Hematopoietic multipotent progenitor cell treated with erythropoietin and hydrocortisone succinate and interleukin-3 and kit ligand, for 4 days (in vitro differentiated cells): Measurements from ENCODE around the gene SINHCAF.

ENCODE experiments used
- DNase-seq: peaks from one replicate; pipeline ENCODE4 v3.0.0-alpha.2; 2015

Gene SINHCAF

DNA sequence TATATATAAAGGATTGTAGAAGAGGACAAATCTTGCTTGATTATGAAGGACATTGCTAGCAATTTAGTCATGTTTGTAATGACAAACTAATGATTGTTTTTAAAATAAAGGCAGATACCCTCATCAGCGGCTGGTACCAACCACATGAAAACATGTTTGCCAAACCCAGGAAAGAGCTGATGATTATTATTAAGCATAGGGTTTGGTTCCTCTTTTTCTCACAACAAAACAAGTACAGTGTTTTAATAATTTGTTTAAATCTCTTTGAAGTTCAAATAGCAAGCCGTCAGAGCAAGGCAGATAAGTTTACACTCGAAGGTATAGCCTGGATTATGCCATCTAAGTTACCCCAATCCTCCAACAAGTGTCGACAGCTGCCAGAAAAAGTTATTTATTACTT lies 5.3 kb upstream of the SINHCAF start:
- DNase-seq: no peak

DNA sequence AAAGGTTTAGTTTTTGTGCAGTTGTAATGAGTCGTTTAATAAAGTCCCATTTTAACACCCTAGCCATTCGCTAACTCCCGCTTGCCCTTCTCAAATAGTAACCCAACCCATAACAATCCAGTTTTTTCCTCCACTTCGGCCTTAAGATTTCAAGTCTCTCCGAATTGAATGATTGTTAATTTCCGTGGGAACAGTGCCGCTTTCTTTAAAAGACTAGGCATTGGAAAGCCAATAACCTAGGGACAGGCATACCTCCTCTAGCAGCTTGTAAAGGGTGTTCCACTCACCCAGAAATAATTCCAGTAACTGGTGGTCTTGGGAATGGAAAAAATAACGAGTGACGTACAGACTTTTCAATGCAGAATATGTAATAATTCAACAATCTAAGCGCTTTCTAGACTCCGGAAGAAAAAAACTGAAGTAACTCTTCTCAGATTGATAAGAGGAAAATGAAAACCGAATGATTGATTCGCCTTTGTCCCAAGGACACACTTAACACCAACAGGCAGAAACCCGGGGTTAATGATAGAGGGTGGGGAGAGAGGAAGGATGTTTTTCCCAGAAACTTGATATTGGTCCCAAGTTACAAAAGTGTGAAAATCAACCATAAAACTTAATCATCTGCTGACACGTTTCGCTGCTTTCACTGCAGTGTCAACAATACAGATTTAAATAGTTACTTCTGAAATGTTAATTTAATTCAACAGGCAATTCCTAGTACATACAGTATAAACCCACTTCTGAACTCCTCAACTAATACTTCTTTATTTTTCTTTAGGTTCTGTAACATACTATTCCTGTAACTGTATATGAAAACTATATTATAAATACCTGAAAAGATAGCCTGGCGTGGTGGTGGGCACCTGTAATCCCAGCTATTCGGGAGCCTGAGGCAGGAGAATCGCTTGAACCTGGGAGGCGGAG lies 1.0 kb upstream of the SINHCAF start:
- DNase-seq: no peak

DNA sequence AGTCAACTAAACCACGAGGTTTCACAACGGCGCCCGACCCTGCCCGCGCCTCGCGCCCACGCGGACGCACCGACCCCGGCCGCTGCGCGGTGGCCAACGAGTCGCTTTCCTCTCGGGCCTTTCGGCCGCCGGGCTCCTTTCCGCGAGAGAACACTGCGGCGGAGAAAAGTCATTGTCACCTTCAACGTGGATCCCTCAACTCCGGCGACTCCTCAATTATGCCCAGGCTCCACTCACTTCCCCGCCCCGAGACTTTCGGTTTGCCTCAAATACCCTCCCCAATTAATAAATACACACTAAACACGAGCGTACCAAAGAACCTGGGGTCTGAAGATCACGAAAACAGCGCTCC lies 450 bp downstream of the SINHCAF start:
- no peak for DNase-seq

DNA sequence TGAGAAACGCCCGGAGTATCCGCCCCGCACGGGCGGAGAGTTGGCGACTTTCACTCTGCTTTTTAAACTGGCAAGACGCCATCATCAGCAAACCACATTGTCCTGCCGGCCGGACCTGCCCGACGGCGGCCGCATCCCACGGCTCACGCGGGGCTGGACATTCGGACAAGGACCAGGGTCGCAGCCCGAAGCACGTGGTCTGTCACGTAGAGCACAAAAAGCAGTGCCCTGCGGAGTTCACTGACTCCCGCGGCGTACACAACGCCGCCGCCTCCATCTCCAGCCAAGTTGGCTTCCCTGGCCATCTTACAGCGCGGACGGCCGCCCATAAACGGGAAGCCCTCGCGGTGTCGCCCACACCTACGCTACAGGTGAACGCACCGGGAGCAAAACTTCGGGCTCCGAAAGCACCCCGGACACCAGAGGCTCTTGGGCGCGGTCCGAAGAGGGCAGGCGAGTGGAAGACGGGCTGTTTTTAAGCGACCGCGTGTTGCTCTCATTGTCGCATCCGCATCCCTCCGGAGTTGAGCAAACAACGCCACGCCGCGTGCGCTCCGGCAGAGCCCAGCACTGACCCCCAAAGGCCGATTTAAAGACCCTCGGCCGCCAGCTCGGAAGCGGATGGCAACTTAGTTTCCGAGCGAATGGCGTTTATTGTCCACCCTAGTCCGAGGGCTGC lies 966 bp downstream of the SINHCAF start:
- DNase-seq: peak; percentile 70

DNA sequence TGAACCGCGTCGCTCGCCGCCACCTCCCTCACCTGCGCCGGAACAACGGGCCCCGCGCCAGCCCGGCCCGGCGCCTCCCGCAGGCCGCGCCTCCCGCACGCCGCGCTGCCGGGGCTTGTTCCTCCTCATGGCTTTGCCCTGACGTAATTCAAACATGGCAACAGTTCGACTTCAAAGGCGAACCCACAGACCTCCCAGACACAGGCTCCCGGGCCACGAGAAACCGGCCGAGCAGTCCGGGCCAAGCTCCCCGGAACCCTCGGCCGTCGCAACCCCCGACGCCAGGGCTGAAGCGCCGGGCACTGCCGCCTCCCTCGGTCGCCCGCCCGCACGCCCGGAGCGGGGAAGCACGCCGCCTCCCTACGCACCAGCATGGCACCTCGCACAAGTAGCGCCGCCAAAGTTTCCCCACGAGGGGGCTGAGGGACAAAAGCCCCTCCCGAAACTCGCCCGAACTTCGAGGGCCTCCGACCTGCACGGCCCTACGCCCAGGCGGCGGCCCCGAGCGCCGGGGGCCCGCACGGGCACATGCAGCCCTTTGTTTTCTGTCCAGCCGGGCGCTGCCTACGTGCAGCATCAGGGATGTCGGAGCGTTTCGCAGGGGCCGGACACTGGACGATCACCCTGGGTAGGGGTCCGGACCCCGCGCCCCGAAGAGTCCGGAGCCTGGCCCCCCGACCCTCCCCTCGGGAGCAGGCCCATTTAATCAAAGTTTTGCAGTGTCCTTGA lies 1.7 kb downstream of the SINHCAF start:
- peak; percentile 87 for DNase-seq

DNA sequence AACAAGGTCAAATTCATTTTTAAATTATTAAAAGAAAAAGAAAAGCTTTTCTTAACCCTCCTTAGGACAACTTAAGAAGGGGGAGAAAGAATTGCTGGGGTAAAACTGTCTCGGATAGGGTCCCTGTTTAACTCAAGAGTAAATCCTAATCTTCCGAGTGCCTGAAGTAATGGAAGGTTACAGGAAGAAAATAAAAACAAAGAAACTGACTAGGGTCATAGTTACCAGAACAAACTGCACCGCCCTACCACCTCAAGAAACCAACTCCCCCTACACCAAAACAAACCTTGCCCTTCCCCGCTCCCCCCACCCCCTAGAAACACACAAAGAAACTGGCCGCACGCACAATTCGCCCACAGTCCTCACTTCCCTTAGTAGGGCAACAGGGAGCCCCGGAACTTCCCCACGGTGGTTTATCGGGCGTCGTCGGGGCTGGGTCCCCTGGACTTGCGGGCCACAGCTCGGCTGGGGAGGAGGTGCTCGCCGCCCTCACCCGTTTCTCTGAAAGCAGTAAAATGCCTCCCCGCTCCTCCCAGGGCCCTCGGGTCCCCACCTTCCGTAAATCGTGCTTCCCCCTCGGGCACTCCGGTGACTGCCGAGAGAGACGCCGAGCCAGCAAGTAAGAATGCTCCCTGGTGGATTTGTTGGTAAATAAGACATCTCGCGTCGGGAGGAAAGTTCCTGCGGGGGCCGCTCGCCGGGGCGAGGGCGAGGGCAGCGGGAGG lies 2.4 kb downstream of the SINHCAF start:
- DNase-seq: peak; percentile 81

DNA sequence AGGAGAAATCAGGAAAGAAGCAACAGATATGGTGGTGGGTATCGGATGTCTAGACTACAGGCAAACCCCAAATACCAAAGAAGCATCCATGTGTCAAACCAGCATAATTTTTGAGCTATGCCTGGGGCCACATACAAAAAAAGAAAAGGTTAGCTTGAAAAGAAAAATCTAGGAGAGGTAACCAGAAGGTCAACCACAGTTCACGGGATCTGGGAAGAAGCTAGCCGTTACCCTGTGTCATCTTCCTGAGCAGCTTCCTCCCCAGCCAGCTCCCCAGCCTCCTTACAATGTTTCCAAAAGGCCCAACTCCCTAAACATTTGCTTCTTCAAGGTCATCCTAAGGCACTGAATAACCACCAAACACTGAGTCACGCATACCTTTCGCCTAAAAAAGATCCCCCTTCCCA lies 3.1 kb downstream of the SINHCAF start:
- DNase-seq: no peak

DNA sequence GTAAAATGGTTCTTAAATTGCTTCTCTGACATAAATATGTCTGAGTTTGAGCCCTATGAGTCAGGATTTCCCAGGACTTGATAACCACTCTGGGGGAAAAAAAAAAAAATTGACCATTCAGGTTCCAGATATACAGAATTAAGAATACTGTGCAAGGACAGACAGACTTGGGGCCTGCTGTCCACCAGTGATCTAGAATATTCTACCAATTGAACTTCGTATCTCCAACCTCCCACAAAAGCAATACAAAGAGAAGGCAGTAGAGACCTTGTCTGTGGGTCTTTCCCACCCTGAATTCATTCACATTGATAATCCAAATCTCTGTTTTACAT lies 4.1 kb downstream of the SINHCAF start:
- peak; percentile 46 for DNase-seq

DNA sequence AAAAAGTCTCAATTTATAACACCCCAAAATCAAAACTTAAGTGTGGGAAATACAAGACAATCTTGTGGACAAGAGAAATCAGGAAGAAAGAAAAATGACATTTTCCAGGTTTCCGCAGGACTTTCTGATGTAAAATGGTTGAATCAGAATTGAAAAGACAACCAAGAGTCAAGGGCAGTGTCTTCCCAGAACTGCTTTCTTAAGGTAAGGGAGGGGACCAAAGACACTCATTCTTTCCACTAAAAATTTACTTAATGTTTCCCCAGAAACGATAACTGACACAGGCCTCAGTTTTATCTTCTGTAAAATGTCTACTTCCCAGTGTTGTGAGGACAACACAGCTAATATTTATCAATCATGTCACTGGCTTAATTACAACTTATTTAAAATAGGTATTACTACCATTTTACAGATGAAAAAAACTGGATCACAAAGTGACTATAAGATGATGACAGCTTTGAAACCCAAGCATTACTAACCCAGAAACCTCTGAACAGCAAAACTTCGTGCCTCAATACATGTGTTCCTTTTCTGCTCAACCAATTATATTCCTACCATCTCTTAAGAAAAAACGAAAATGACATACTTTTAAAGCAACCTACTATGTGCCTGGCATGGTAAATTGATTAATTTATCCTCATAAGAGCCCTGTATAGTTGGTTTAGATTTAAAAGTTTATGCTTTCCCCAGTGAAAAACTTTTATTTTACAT lies 4.6 kb downstream of the SINHCAF start:
- no peak for DNase-seq

DNA sequence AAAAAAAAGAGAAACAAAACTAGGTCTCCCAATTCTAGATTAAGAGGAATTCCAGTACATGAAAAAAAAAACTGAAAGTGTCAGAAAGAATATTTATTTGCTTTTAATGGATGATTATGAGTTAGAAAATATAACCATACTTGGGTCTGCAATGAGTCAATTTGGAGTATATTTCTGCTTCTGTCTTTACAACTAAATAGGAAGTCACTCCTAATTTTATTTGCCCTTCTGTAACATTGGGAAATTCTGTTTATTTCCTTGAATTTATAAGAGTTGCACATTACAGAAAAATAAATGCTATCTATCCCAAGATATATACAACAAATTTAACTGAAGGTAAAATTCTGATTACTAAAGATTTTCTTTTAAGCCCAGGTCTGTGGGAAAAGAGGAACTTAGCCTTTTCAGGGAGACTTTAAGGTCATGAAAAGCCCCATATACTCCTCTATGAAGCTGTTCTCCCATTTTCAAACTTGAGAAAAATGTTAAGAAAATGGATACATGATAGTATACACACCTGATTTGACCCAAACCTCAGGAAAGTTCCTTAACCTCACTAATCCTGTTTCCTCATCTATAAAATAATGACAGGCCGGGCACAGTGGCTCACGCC lies 7.2 kb downstream of the SINHCAF start:
- peak; percentile 33 for DNase-seq

DNA sequence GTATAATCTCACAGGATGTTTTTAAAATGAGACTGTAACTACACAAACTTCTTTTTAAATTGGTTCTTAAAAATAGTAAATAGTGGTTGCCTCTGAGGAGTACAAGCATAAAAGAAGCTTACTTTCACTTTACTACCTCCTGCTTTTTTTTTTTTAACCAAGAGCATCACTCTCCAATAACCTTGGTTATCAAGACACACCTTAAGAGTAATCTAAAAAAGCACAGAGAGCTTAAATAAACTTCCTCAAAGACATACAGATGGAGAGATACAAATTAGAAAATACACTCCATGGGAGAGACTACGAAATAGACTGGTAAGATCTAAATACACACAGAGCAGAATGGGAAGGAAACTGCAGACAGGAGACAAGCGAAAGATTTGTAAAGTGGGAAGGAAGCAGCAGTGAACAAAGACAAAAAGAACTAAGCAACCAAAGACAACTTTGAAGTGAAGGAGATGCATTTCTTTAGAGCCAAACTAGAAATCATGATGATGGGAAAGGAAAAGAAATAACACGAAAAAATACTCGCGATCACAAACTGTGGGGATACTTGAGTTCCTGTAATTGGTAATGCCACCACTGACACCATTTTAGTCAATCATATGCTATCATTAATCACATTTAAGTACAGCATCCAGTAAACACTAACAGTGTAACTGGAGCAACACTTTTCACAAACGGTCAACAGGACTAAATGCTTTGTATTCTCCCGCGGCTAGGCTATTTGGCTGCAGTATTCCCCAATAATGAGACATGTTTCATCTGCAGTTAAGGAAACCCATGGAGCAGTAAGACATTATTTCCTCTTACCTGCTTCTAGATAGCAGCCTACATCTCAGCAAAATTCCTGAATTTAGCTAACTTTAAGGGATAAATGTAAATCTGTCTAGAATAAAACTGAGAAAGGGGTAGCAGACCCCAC lies 8.2 kb downstream of the SINHCAF start:
- peak; percentile 49 for DNase-seq

DNA sequence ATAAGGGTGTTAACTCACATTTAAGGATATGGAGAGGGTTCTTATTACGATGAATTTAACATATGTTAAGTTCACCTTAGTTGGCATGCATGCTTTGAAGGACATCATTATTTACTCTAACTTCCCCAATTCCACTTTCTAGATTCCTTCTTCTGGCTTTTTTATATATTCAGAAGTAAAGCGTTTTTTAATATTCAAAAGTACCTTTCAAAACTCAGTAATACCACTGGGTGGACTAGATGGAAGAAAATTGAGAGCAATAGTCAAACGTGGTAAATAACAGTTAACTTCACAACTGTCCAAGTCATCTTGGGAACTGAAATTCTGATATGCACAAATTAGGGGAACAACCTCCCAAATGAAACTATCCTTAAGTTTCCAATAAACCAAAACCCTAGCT lies 9.1 kb downstream of the SINHCAF start:
- DNase-seq: peak; percentile 22

DNA sequence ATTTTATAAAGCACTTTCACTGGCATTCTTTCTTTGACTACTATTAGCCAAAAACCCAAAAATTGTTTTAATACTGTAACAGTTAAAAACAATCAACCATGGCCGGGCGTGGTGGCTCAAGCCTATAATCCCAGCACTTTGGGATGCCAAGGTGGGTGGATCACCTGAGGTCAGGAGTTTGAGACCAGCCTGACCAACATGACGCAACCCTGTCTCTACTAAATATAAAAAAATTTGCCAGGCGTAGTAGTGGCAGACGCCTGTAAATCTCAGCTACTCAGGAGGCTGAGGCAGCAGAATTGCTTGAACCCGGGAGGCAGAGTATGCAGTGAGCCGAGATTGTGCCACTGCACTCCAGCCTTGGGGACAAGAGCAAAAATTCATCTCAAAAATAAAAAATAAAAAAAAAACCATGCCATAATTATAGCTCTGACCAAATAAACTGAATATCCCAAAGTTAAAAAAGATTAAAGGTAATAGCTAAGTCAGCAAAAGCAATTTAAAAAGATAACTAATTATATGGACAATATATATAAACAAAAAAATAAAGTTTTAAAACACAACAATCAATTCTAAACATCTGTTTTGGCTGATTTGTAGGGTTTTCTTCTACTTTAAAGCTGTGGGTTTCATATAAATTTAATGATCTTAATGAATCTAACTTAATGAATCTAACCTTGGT lies 10.0 kb downstream of the SINHCAF start:
- DNase-seq: no peak

DNA sequence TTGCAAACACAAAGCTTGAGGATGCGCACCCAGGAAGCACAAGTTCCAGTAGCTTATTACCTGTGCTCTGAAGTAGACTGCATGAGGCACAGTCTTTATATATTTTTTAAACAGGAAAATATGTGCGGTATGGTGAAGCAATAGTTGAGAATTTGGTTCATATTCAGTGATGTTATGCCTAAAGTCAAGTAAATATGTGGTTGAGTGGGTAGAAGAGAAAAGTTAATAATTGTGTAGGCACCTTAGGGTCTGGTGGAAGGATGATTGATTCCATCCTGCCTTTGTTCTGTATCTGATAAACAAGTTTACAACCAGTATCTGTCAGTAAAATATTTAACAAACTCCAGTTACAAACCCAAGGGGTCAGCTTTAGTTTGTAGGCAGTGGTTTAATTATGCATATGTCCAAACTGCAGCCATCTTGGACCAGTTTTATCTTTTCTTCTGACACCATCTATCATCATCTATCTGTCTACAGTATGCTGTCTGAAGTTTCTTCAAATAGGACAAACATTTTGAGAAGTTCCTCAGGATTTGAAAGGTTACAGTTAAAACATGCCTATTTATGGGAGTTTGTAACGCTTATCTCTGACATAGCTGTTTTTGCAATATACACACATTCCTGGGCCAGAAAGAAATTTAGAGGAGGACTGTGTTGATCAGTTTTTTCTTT lies 10.8 kb downstream of the SINHCAF start:
- DNase-seq: no peak

DNA sequence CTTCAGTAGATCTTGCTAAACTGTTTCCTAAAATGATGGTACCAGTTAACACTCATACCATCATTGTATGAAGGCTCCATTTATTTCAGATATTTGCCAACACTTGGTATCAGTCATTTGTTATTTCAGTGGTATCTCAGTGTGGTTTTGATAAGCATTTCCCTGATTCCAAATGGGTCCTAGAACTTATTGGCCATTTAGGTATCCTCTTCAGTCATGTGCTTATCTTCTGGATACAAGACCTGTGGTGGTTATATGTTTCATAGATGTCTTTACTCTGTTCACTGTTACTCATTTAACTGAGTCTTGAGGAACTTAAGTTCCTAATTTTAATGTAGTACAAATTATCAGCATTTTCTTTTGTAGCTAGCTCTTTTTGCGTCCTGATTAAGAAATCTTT lies 13.5 kb downstream of the SINHCAF start:
- peak; percentile 61 for DNase-seq

DNA sequence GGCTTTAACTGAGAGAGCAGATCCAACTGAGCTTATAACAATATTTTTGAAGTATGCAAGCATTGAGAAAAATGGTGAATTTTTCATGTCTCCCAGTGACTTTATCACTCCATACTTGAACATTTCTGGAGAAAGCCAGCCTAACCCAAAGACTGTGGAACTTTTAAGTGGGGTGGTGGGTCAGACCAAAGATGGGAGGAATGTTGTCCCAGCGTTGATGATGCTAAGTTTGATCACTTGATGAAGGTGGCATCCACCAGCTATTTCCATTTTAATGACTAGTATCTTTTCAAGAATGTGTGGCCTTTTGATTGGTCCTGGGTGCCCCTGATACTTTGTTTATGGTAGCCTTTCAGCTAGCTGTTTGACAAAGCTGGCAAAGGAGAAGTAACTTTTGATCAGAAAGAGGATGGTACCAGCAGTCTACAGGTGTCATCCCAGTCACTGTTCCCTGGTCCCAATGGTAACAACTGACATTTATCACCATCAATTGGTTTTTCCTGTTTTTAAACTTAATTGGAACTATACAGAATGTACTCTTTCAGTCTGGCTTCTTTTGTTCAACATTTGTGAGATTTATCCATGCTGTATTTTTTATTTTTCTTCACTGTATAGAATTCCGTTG lies 14.2 kb downstream of the SINHCAF start:
- no peak for DNase-seq

DNA sequence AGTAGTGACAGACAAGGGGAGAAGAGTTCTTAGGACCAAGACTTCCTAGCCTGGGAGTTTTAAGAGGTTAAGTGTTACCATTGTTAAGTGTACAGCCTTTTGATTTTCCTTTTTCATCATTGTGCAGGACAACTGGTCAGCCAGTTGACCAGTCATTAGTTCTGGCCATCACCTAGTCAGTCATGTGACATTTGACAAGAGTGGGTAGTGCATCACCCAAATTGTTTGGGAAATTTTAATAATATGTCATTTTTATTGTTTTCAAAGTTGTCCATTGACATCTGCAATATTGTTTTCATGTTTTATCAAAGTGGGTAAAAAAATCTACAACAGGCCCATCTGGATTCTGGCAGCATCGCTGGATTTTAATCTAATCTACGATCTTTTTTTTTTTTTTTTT lies 15.5 kb downstream of the SINHCAF start:
- no peak for DNase-seq

DNA sequence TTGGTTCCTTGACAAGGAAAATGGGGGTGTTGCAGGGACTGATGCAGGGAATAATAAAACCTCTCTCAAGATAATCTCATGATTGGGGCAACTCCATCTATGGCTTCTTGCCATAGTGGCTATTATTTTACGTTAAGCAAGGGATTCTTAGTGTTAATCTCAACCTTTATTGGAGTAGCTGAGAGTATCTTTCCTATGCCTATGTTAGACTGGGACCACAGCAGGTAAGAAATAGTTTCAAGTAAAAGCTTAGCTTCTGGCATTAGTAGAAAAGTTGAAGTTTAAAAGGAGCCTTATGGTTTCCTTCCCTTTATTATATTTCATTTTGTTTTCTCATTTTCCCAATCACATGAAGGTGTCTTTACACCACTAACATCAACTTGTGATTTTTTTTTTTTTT lies 16.7 kb downstream of the SINHCAF start:
- no peak for DNase-seq

DNA sequence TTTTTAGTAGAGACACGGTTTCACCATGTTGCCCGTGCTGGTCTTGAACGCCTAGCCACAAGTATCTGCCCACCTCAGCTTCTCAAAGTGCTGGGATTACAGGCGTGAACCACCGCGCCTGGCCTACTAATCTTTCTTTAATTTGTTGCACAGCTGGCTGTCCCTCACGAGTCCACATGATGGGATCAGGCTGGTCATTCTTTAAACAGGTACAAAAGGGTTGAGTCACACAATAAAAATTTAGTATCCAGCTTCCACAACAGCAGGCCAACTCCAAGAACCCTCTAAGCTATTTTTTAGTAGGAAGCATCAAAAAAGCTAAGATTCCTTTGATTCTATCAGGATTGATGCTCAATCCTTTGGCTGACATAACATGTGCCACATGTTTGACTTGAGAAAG lies 17.8 kb downstream of the SINHCAF start:
- DNase-seq: no peak
